H1 (cell line): ENCODE results near the gene ERVW-1. TPM values are rescaled to one million over a fixed set of nuclear protein-coding genes. Genes with fewer than 3 reads are reported as not detected.

ENCODE experiments used
- CTCF ChIA-PET: fragments of 300-600 bp; sonication (Branson Sonifier 250); formaldehyde crosslinking; loops from one replicate; lab custom pipeline; 2021; ENCODE audit not compliant: partially characterized antibody; lab: Charles Lee
- POLR2A ChIA-PET: fragments of 300-600 bp; sonication (Branson Sonifier 250); formaldehyde crosslinking; loops from one replicate; lab custom pipeline; 2021; ENCODE audit warnings: inconsistent platforms; ENCODE audit not compliant: partially characterized antibody; lab: Charles Lee
- DNase-seq, 2 experiments: peaks; one replicate each; pipeline versions ENCODE4 v3.0.0 to v3.0.0-alpha.2; 2010 to 2022; ENCODE audit warnings: low spot score in 2 of 2, low read depth in 1 of 2, mixed read lengths in 1 of 2
- FAIRE-seq: peaks from 2 replicates; lab custom pipeline; 2011; peaks lifted over from hg19 to GRCh38; lab: Jason Lieb, UNC
- H2AFZ ChIP-seq: 2 replicates; pipeline ENCODE4 v1.8.1; 2012; ENCODE audit warnings: low read length, inconsistent platforms
- H2AK5ac ChIP-seq: 2 replicates; pipeline ENCODE4 v1.6.1; 2013; ENCODE audit warnings: low read depth, low read length
- H2BK120ac ChIP-seq: replicated peaks from 2 replicates; pipeline ENCODE3; 2013; ENCODE audit warnings: low read depth, low read length, inconsistent platforms
- H2BK12ac ChIP-seq: 2 replicates; pipeline ENCODE4 v1.6.1; 2013; ENCODE audit warnings: low read depth, low read length
- H2BK15ac ChIP-seq: 2 replicates; pipeline ENCODE4 v1.6.1; 2013; ENCODE audit warnings: low read length
- H2BK20ac ChIP-seq: 2 replicates; pipeline ENCODE4 v1.6.1; 2013; ENCODE audit warnings: low read length
- H2BK5ac ChIP-seq: 2 replicates; pipeline ENCODE4 v1.6.1; 2013; ENCODE audit warnings: low read depth, low read length
- H3K14ac ChIP-seq: 2 replicates; pipeline ENCODE4 v1.6.1; 2013; ENCODE audit warnings: inconsistent platforms; ENCODE audit not compliant: insufficient read length
- H3K18ac ChIP-seq: 2 replicates; pipeline ENCODE4 v1.6.1; 2013; ENCODE audit warnings: low read length; ENCODE audit errors: extremely low read depth
- H3K23ac ChIP-seq: 2 replicates; pipeline ENCODE4 v1.6.1; 2013; ENCODE audit warnings: inconsistent platforms; ENCODE audit not compliant: insufficient read length
- H3K23me2 ChIP-seq: 2 replicates; pipeline ENCODE4 v1.6.1; 2013; ENCODE audit warnings: low read depth, low read length
- H3K27ac ChIP-seq: 2 replicates; pipeline ENCODE4 v1.6.1; 2011; ENCODE audit warnings: low read depth, low read length, inconsistent platforms
- H3K27me3 ChIP-seq, 4 experiments: replicated peaks in 1 of 4; 1 replicate in 1 of 4; 2 replicates in 3 of 4; pipeline versions ENCODE4 v1.6.1 to v1.8.1; 2011 to 2013; ENCODE audit warnings: low read length in 3 of 4, mild to moderate bottlenecking in 3 of 4, inconsistent platforms in 2 of 4, mixed read lengths in 2 of 4, moderate library complexity in 1 of 4; ENCODE audit not compliant: control insufficient read depth in 3 of 4, insufficient read depth in 3 of 4; ENCODE audit errors: extremely low read depth in 1 of 4
- H3K36me3 ChIP-seq, 4 experiments: 2 replicates each; pipeline versions ENCODE4 v1.6.1 to v1.8.1; 2011 to 2013; ENCODE audit warnings: mild to moderate bottlenecking in 4 of 4, low read length in 3 of 4, moderate library complexity in 2 of 4, control low read depth in 1 of 4, inconsistent platforms in 1 of 4; ENCODE audit not compliant: insufficient read depth in 4 of 4, control insufficient read depth in 2 of 4
- H3K4ac ChIP-seq: replicated peaks from 2 replicates; pipeline ENCODE3; 2013; ENCODE audit warnings: low read length, low read depth, mixed read lengths, inconsistent platforms; ENCODE audit not compliant: insufficient read length
- H3K4me1 ChIP-seq, 4 experiments: replicated peaks in 1 of 4; 1 replicate in 1 of 4; 2 replicates in 3 of 4; pipeline versions ENCODE4 v1.6.1 to v1.8.1; 2011 to 2013; ENCODE audit warnings: low read length in 3 of 4, inconsistent platforms in 2 of 4, mixed read lengths in 1 of 4; ENCODE audit not compliant: insufficient read depth in 4 of 4, control insufficient read depth in 3 of 4
- H3K4me2 ChIP-seq, 2 experiments: 2 replicates each; pipeline versions ENCODE4 v1.6.1 to v1.8.1; 2011 to 2013; ENCODE audit warnings: low read depth in 2 of 2, low read length in 2 of 2, control low read depth in 1 of 2, inconsistent platforms in 1 of 2, mild to moderate bottlenecking in 1 of 2; ENCODE audit not compliant: insufficient read depth in 1 of 2
- H3K4me3 ChIP-seq, 4 experiments: fragments of 200-600, 300-600 bp in 1 of 4; sonication (generic), shearing (Covaris generic), sonication (Bioruptor Twin) in 1 of 4; 2 replicates each; pipeline versions ENCODE4 v1.5.1 to v1.8.1; 2011 to 2016; ENCODE audit warnings: low read length in 4 of 4, low read depth in 3 of 4, control low read depth in 2 of 4, inconsistent platforms in 2 of 4, mild to moderate bottlenecking in 2 of 4, mixed read lengths in 1 of 4, moderate library complexity in 1 of 4; ENCODE audit not compliant: insufficient read depth in 2 of 4; ENCODE audit errors: extremely low read depth in 1 of 4
- H3K56ac ChIP-seq: replicated peaks from 2 replicates; pipeline ENCODE3; 2013; ENCODE audit warnings: low read depth, mild to moderate bottlenecking, mixed read lengths, low read length, inconsistent platforms; ENCODE audit not compliant: insufficient read length
- H3K79me1 ChIP-seq: 2 replicates; pipeline ENCODE4 v1.6.1; 2013; ENCODE audit warnings: low read depth, low read length, control low read depth
- H3K79me2 ChIP-seq, 2 experiments: 2 replicates each; pipeline versions ENCODE4 v1.6.1 to v1.8.1; 2012 to 2013; ENCODE audit warnings: low read length in 2 of 2, mild to moderate bottlenecking in 2 of 2, inconsistent platforms in 1 of 2; ENCODE audit not compliant: insufficient read depth in 2 of 2, control insufficient read depth in 1 of 2
- H3K9ac ChIP-seq, 4 experiments: replicated peaks in 1 of 4; 1 replicate in 1 of 4; 2 replicates in 3 of 4; pipeline versions ENCODE4 v1.6.1 to v1.8.1; 2011 to 2013; ENCODE audit warnings: low read depth in 3 of 4, low read length in 3 of 4, control low read depth in 2 of 4, mild to moderate bottlenecking in 2 of 4, moderate library complexity in 2 of 4, inconsistent platforms in 1 of 4; ENCODE audit errors: extremely low read depth in 1 of 4
- H3K9me3 ChIP-seq, 2 experiments: 2 replicates each; pipeline versions ENCODE4 v1.6.1 to v1.8.1; 2012 to 2013; ENCODE audit warnings: mild to moderate bottlenecking in 2 of 2, moderate library complexity in 2 of 2, control low read depth in 1 of 2, inconsistent platforms in 1 of 2, low read depth in 1 of 2, low read length in 1 of 2, mixed read lengths in 1 of 2; ENCODE audit not compliant: insufficient read depth in 2 of 2
- H4K20me1 ChIP-seq, 2 experiments: replicated peaks in 1 of 2; 2 replicates each; pipeline versions ENCODE3 to v1.8.1; 2011 to 2013; ENCODE audit warnings: inconsistent platforms in 2 of 2, low read length in 2 of 2, mild to moderate bottlenecking in 1 of 2; ENCODE audit not compliant: insufficient read depth in 2 of 2, control insufficient read depth in 1 of 2
- H4K5ac ChIP-seq: 2 replicates; pipeline ENCODE4 v1.6.1; 2013; ENCODE audit warnings: low read length, low read depth, mixed read lengths, inconsistent platforms; ENCODE audit not compliant: insufficient read length
- H4K8ac ChIP-seq: 2 replicates; pipeline ENCODE4 v1.8.0; 2013; ENCODE audit warnings: mild to moderate bottlenecking, moderate library complexity, low read length, inconsistent platforms; ENCODE audit not compliant: insufficient read depth; ENCODE audit errors: extremely low read depth
- H4K91ac ChIP-seq: replicated peaks from 2 replicates; pipeline ENCODE3; 2013; ENCODE audit warnings: low read length, mixed read lengths, inconsistent platforms; ENCODE audit not compliant: insufficient read length
- POLR2AphosphoS5 ChIP-seq: IDR thresholded peaks from 2 replicates; pipeline ENCODE4 v1.6.1; 2011; ENCODE audit warnings: low read depth, low read length
- SRF ChIP-seq: IDR thresholded peaks from 2 replicates; pipeline ENCODE4 v1.6.1; 2011; ENCODE audit warnings: mild to moderate bottlenecking, low read depth, low read length, moderate library complexity
- WGBS, 2 experiments: shearing (Covaris generic) in 1 of 2; methylation state at CpG; one replicate each; pipeline versions ENCODE4 v1.1.6 to v1.1.7; 2013 to 2015; ENCODE audit warnings: low lambda C conversion rate in 2 of 2, mixed read lengths in 2 of 2, inconsistent platforms in 1 of 2, low coverage in 1 of 2, missing lambda C conversion rate in 1 of 2; ENCODE audit not compliant: insufficient replicate concordance in 2 of 2, insufficient coverage in 1 of 2, insufficient read length in 1 of 2; ENCODE audit errors: extremely low coverage in 1 of 2, missing lambda C conversion rate in 1 of 2; 5-methylcytosine and 5-hydroxymethylcytosine counted together
- polyA plus RNA-seq, 7 experiments: library from polyadenylated mRNA; depleted of rRNA in 3 of 7; stranded (reverse) in 5 of 7; unstranded in 2 of 7; fragments of >200 nt in 5 of 7; fragments of 200-250 nt in 2 of 7; gene quantifications; 1 replicate in 5 of 7; 2 replicates in 1 of 7; 4 replicates in 1 of 7; pipeline versions ENCODE4 v1.2.1 to v1.2.3, GENCODE V29; 2011 to 2013; ENCODE audit warnings: missing spikeins in 2 of 7, mixed read lengths in 2 of 7
- total RNA-seq: library from RNA; stranded (reverse); fragmentation: NEBNext Ultra II Directional; extraction: Animal tissue kit (Norgen Biotek cat#: 25700); gene quantifications from 2 replicates; pipeline ENCODE4 v1.2.1, GENCODE V29; 2021

ERVW-1 gene
- total and polyA plus RNA-seq, 2 of the 8 experiments (the other 6 are each of a cell fraction or from before 2014, with no cell fraction given), result 0.08 TPM; not detected in 1

DNA sequence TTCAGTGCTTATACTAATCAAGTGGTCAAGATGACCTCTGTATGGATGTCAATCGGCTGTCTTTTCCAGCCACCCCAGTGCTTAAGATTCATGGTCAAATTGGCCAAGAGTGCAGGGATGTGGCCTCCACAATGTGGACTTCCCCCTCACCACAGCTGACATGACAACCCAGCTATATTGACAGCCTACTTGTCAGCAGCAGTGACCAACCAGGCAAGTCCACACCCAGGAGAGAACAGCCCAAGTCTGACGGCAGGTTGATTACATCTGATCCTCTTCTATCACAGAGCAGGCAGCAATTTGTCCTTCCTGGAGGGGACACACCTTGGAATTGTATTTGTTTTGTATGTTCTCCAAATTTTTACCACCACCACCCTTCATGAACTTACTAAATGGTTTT, 8.2 kb upstream of the ERVW-1 start:
- CTCF ChIA-PET, result interaction anchor here (0.7 to 1.4 kb wide), 3 partner anchors 62 to 629 kb away, joined by 3 read pairs; no protein-coding TSS in a partner anchor
- Histone ChIP-seq H3K4me2 (no peak overlapping the region), H4K5ac (no peak overlapping the region), H3K14ac (no peak overlapping the region), H2BK20ac (no peak overlapping the region), H3K23ac (no peak overlapping the region), H3K79me2 (no peaks in the 10 kb centered on the region), H3K4me1 (no peaks in the 10 kb centered on the region), H3K27me3 (no peaks in the 10 kb centered on the region), H3K18ac (no peak overlapping the region), H2AFZ (no peak overlapping the region), H2BK12ac (no peak overlapping the region), H2BK5ac (no peak overlapping the region), H4K91ac (no peak overlapping the region), H4K8ac (no peak overlapping the region), H3K9ac (no peak overlapping the region), H3K4me3 (no peak overlapping the region), H3K27ac (no peak overlapping the region), H4K20me1 (no peaks in the 10 kb centered on the region), H3K4ac (no peak overlapping the region), H3K56ac (no peak overlapping the region), H2BK15ac (no peak overlapping the region), H3K9me3 (no peaks in the 10 kb centered on the region), H3K36me3 (peaks cover 0 to 40% (median 12%) of the 10 kb centered on the region in 4 experiments; a peak in 5 of 8 replicates), H2BK120ac (no peak overlapping the region), H3K79me1 (no peaks in the 10 kb centered on the region), H2AK5ac (no peak overlapping the region), H3K23me2 (no peaks in the 10 kb centered on the region)
- POLR2A ChIA-PET, result no interaction called here
- FAIRE-seq, result no peak
- 88% methylated on average over 2 of the region's 2 CpGs; no CpG with 5 or more reads in 1 of the 2 experiments for WGBS, 2 experiments
- no peak for DNase-seq
- TF ChIP-seq SRF (no peak), POLR2AphosphoS5 (peak; percentile 28; the same call in 1 of the 2 replicates)
- TF ChIP-seq, all 59 proteins: peak for 1
